HUES48 (cell line): ENCODE measurements around the gene METTL23.
"Not testable (repeated sequence)": the region's sequence is repeated elsewhere in the genome, so short reads cannot be mapped to it uniquely, and the experiment has no call there.

Experiments
- H3K27ac ChIP-seq: one replicate; pipeline ENCODE4 v1.7.0; 2013; ENCODE audit warnings: low read depth, low read length, inconsistent platforms
- H3K27me3 ChIP-seq: 2 replicates; pipeline ENCODE4 v1.6.1; 2013; ENCODE audit warnings: mild to moderate bottlenecking, low read length; ENCODE audit not compliant: control insufficient read depth, insufficient read depth
- H3K36me3 ChIP-seq: 2 replicates; pipeline ENCODE4 v1.6.1; 2013; ENCODE audit warnings: low read length; ENCODE audit not compliant: control insufficient read depth, insufficient read depth
- H3K4me1 ChIP-seq: 2 replicates; pipeline ENCODE4 v1.6.1; 2013; ENCODE audit warnings: mild to moderate bottlenecking, low read length; ENCODE audit not compliant: control insufficient read depth, insufficient read depth
- H3K4me3 ChIP-seq: 2 replicates; pipeline ENCODE4 v1.5.1; 2013; ENCODE audit warnings: mild to moderate bottlenecking, low read depth, low read length
- H3K9ac ChIP-seq: 2 replicates; pipeline ENCODE4 v1.6.1; 2013; ENCODE audit warnings: mild to moderate bottlenecking, low read depth, low read length, moderate library complexity
- H3K9me3 ChIP-seq: 2 replicates; pipeline ENCODE4 v1.6.1; 2013; ENCODE audit warnings: low read length; ENCODE audit not compliant: control insufficient read depth, insufficient read depth

Gene METTL23

GRCh38 chr17:76716146-76716838, 10.3 kb upstream of the METTL23 start:
- Histone ChIP-seq H3K27ac (no peak overlapping the region), H3K4me3 (no peak overlapping the region), H3K27me3 (no peaks in the 10 kb centered on the region), H3K4me1 (peaks cover 3% of the 10 kb centered on the region), H3K9me3 (no peaks in the 10 kb centered on the region), H3K36me3 (peaks cover 60% of the 10 kb centered on the region), H3K9ac (no peak overlapping the region)

- H3K9me3 ChIP-seq, result no peaks in the 10 kb centered on the region
- no peak overlapping the region for H3K27ac ChIP-seq
- peaks cover 65% of the 10 kb centered on the region for H3K36me3 ChIP-seq
- no peaks in the 10 kb centered on the region for H3K4me1 ChIP-seq
- H3K27me3 ChIP-seq, result no peaks in the 10 kb centered on the region
- no peak overlapping the region for H3K9ac ChIP-seq
- no peak overlapping the region for H3K4me3 ChIP-seq
Observed at GRCh38 chr17:76716839-76717215, 9.8 kb upstream of the METTL23 start.

- peaks cover 75% of the 10 kb centered on the region for H3K36me3 ChIP-seq
- H3K4me1 ChIP-seq, result no peaks in the 10 kb centered on the region
Observed at GRCh38 chr17:76718516-76718915, 8.1 kb upstream of the METTL23 start.

GRCh38 chr17:76720211-76720610, 6.4 kb upstream of the METTL23 start:
- H3K4me3 ChIP-seq, result no peak overlapping the region
- no peak overlapping the region for H3K27ac ChIP-seq
- peaks cover 84% of the 10 kb centered on the region for H3K36me3 ChIP-seq
- H3K9me3 ChIP-seq, result no peaks in the 10 kb centered on the region
- no peaks in the 10 kb centered on the region for H3K27me3 ChIP-seq
- no peak overlapping the region for H3K9ac ChIP-seq
- no peaks in the 10 kb centered on the region for H3K4me1 ChIP-seq

More at GRCh38 chr17:76718516-76718915, 8.1 kb upstream of the METTL23 start:
- Histone ChIP-seq H3K9me3 (no peaks in the 10 kb centered on the region), H3K4me3 (no peak overlapping the region), H3K27me3 (no peaks in the 10 kb centered on the region), H3K27ac (no peak overlapping the region), H3K9ac (no peak overlapping the region)

GRCh38 chr17:76720941-76721340, 5.7 kb upstream of the METTL23 start:
- Histone ChIP-seq H3K27ac (no peak overlapping the region), H3K4me1 (no peaks in the 10 kb centered on the region), H3K9ac (no peak overlapping the region), H3K27me3 (no peaks in the 10 kb centered on the region), H3K4me3 (no peak overlapping the region), H3K36me3 (peaks cover 77% of the 10 kb centered on the region), H3K9me3 (no peaks in the 10 kb centered on the region)

- Histone ChIP-seq H3K9ac (no peak overlapping the region), H3K27ac (no peak overlapping the region), H3K4me1 (no peaks in the 10 kb centered on the region)
Observed at GRCh38 chr17:76721463-76721862, 5.2 kb upstream of the METTL23 start.

GRCh38 chr17:76722279-76722678, 4.4 kb upstream of the METTL23 start:
- Histone ChIP-seq H3K27ac (no peak overlapping the region), H3K27me3 (no peaks in the 10 kb centered on the region), H3K36me3 (peaks cover 64% of the 10 kb centered on the region), H3K4me3 (no peak overlapping the region), H3K4me1 (no peaks in the 10 kb centered on the region), H3K9me3 (no peaks in the 10 kb centered on the region), H3K9ac (no peak overlapping the region)

More at GRCh38 chr17:76721463-76721862, 5.2 kb upstream of the METTL23 start:
- Histone ChIP-seq H3K36me3 (peaks cover 72% of the 10 kb centered on the region), H3K9me3 (no peaks in the 10 kb centered on the region), H3K27me3 (no peaks in the 10 kb centered on the region), H3K4me3 (no peak overlapping the region)

- H3K9me3 ChIP-seq, H3K9ac ChIP-seq, H3K4me3 ChIP-seq, H3K4me1 ChIP-seq, H3K27ac ChIP-seq, H3K27me3 ChIP-seq: not testable (repeated sequence)
- peaks cover 59% of the 10 kb centered on the region for H3K36me3 ChIP-seq
Observed at GRCh38 chr17:76722977-76723376, 3.7 kb upstream of the METTL23 start.

- Histone ChIP-seq H3K4me1 (no peaks in the 10 kb centered on the region), H3K36me3 (peaks cover 51% of the 10 kb centered on the region), H3K9ac (no peak overlapping the region), H3K27me3 (no peaks in the 10 kb centered on the region), H3K9me3 (no peaks in the 10 kb centered on the region), H3K4me3 (no peak overlapping the region), H3K27ac (no peak overlapping the region)
Observed at GRCh38 chr17:76723812-76724211, 2.8 kb upstream of the METTL23 start.

GRCh38 chr17:76725580-76726230, 934 bp upstream of the METTL23 start:
- H3K36me3 ChIP-seq, result peaks cover 42% of the 10 kb centered on the region
- H3K27ac ChIP-seq, result peak overlapping the region; percentile 98
- no peaks in the 10 kb centered on the region for H3K27me3 ChIP-seq
- H3K4me3 ChIP-seq, result peak overlapping the region; percentile 99
- H3K4me1 ChIP-seq, result no peaks in the 10 kb centered on the region
- H3K9ac ChIP-seq, result peak overlapping the region; percentile 77
- H3K9me3 ChIP-seq, result no peaks in the 10 kb centered on the region

- Histone ChIP-seq H3K27ac (peak within 1 kb of the TSS; percentile 98), H3K4me3 (peak within 1 kb of the TSS; percentile 99), H3K27me3 (no peaks in the 10 kb centered on the region), H3K36me3 (peaks cover 39% of the 10 kb centered on the region), H3K9ac (peak within 1 kb of the TSS; percentile 99), H3K4me1 (no peaks in the 10 kb centered on the region), H3K9me3 (no peaks in the 10 kb centered on the region)
Observed at GRCh38 chr17:76726231-76726775, 336 bp upstream of the METTL23 start, which contains the start of gene JMJD6. Gene JMJD6 (minus strand): TSS chr17:76726606. CDS start chr17:76726475, 131 bp downstream.
